ENCODE measurements around the gene ZGRF1. TPM values are rescaled to one million over a fixed set of nuclear protein-coding genes. Genes with fewer than 3 reads are reported as not detected.

ZGRF1 gene
- total RNA-seq, 1 donor from 2014 or later = 2.7 TPM

GRCh38 chr4:112546476-112546875 is 90.2 kb downstream of the ZGRF1 start:
- H3K4me1 ChIP-seq = no peaks in the 10 kb centered on the region
- H3K27me3 ChIP-seq (ENCODE audit: low read depth) = no peaks in the 10 kb centered on the region
- no peak overlapping the region for H3K27ac ChIP-seq (replicated peaks)
- no peaks in the 10 kb centered on the region for H3K36me3 ChIP-seq
- TF ChIP-seq CTCF (IDR thresholded peaks at IDR 0.05; ENCODE audit: borderline replicate concordance) = no peak
- no peak overlapping the region for H3K4me3 ChIP-seq
- H3K9me3 ChIP-seq (replicated peaks) = no peaks in the 10 kb centered on the region
- intact Hi-C loops (cut with micrococcal nuclease) = no loop called here
- DNase-seq = no peak

GRCh38 chr4:112545346-112545745 is 91.4 kb downstream of the ZGRF1 start:
- Histone ChIP-seq H3K27me3 (ENCODE audit: low read depth) (no peaks in the 10 kb centered on the region), H3K36me3 (no peaks in the 10 kb centered on the region), H3K4me1 (no peaks in the 10 kb centered on the region), H3K4me3 (no peak overlapping the region), H3K27ac (replicated peaks) (no peak overlapping the region), H3K9me3 (replicated peaks) (no peaks in the 10 kb centered on the region)
- no peak for TF ChIP-seq CTCF (IDR thresholded peaks at IDR 0.05; ENCODE audit: borderline replicate concordance)
- intact Hi-C loops (cut with micrococcal nuclease) = no loop called here
- no peak for DNase-seq

GRCh38 chr4:112540695-112541094 is 96.0 kb downstream of the ZGRF1 start:
- no peak for DNase-seq
- TF ChIP-seq CTCF (IDR thresholded peaks at IDR 0.05; ENCODE audit: borderline replicate concordance) = no peak
- H3K27me3 ChIP-seq (ENCODE audit: low read depth) = no peaks in the 10 kb centered on the region
- no peak overlapping the region for H3K4me3 ChIP-seq
- H3K9me3 ChIP-seq (replicated peaks) = no peaks in the 10 kb centered on the region
- H3K27ac ChIP-seq (replicated peaks) = no peak overlapping the region
- H3K4me1 ChIP-seq = no peaks in the 10 kb centered on the region
- intact Hi-C loops (cut with micrococcal nuclease) = no loop called here
- H3K36me3 ChIP-seq = no peaks in the 10 kb centered on the region

- H3K4me3 ChIP-seq = no peak overlapping the region
- intact Hi-C loops (cut with micrococcal nuclease) = no loop called here
- no peak for DNase-seq
Observed at GRCh38 chr4:112536123-112536522, 100.6 kb downstream of the ZGRF1 start.

GRCh38 chr4:112532267-112532666 is 104.4 kb downstream of the ZGRF1 start:
- no peak for TF ChIP-seq CTCF (IDR thresholded peaks at IDR 0.05; ENCODE audit: borderline replicate concordance)
- Histone ChIP-seq H3K4me1 (no peaks in the 10 kb centered on the region), H3K27me3 (ENCODE audit: low read depth) (peaks cover 46% of the 10 kb centered on the region), H3K4me3 (no peak overlapping the region), H3K36me3 (no peaks in the 10 kb centered on the region), H3K9me3 (replicated peaks) (no peaks in the 10 kb centered on the region), H3K27ac (replicated peaks) (no peak overlapping the region)
- no peak for DNase-seq
- intact Hi-C loops (cut with micrococcal nuclease) = no loop called here

More at GRCh38 chr4:112536123-112536522, 100.6 kb downstream of the ZGRF1 start:
- peaks cover 25% of the 10 kb centered on the region for H3K27me3 ChIP-seq (ENCODE audit: low read depth)
- H3K36me3 ChIP-seq = no peaks in the 10 kb centered on the region
- no peaks in the 10 kb centered on the region for H3K4me1 ChIP-seq
- H3K27ac ChIP-seq (replicated peaks) = no peak overlapping the region
- no peaks in the 10 kb centered on the region for H3K9me3 ChIP-seq (replicated peaks)
- TF ChIP-seq CTCF (IDR thresholded peaks at IDR 0.05; ENCODE audit: borderline replicate concordance) = no peak

GRCh38 chr4:112531146-112531545 is 105.6 kb downstream of the ZGRF1 start:
- no peak for DNase-seq
- Histone ChIP-seq H3K4me3 (no peak overlapping the region), H3K4me1 (no peaks in the 10 kb centered on the region), H3K27ac (replicated peaks) (no peak overlapping the region), H3K36me3 (no peaks in the 10 kb centered on the region), H3K9me3 (replicated peaks) (no peaks in the 10 kb centered on the region), H3K27me3 (ENCODE audit: low read depth) (peaks cover 57% of the 10 kb centered on the region)
- intact Hi-C loops (cut with micrococcal nuclease) = no loop called here
- no peak for TF ChIP-seq CTCF (IDR thresholded peaks at IDR 0.05; ENCODE audit: borderline replicate concordance)

Measured in left ventricle myocardium inferior (tissue), 1 donor.